SK-N-SH treated with all-trans-retinoic acid at 6 μM for 48 hours (cell line): ENCODE results near the gene TRIM50.

ENCODE experiments used
- ATAC-seq: fragments of 200-7000 bp; cut with Tn5 transposase; 3 replicates; pipeline ENCODE4 v1.9.1; 2020; ENCODE audit warnings: mild to moderate bottlenecking, moderate library complexity
- ARNTL ChIP-seq: fragments of 450-650 bp; formaldehyde crosslinking; IDR thresholded peaks from 2 replicates; pipeline ENCODE4 v1.5.0; 2020; ENCODE audit warnings: low read depth, mild to moderate bottlenecking, moderate library complexity, borderline replicate concordance
- BACH2 ChIP-seq: fragments of 250-450 bp; sonication (Bioruptor Pico); IDR thresholded peaks from 2 replicates; pipeline ENCODE4 v1.9.0; 2021; ENCODE audit warnings: mild to moderate bottlenecking, borderline replicate concordance
- CSDC2 ChIP-seq: fragments of 250-450 bp; sonication (Bioruptor Pico); IDR thresholded peaks from 2 replicates; pipeline ENCODE4 v1.5.0; 2020; ENCODE audit warnings: mild to moderate bottlenecking, moderate library complexity
- ESRRG ChIP-seq: fragments of 250-450 bp; sonication (Bioruptor Pico); IDR thresholded peaks from 2 replicates; pipeline ENCODE4 v1.6.1; 2021; ENCODE audit warnings: mild to moderate bottlenecking
- ISL1 ChIP-seq: fragments of 250-450 bp; sonication (Bioruptor Pico); IDR thresholded peaks from 2 replicates; pipeline ENCODE4 v2.1.2; 2022; ENCODE audit warnings: mild to moderate bottlenecking, moderate library complexity
- OSR1 ChIP-seq: fragments of 250-450 bp; sonication (Bioruptor Pico); IDR thresholded peaks from 2 replicates; pipeline ENCODE4 v1.8.0; 2022; ENCODE audit warnings: moderate library complexity, mild to moderate bottlenecking, inconsistent platforms
- PPARA ChIP-seq: fragments of 250-450 bp; sonication (Bioruptor Pico); IDR thresholded peaks from 2 replicates; pipeline ENCODE4 v1.5.0; 2020; ENCODE audit warnings: mild to moderate bottlenecking, borderline replicate concordance
- RARB ChIP-seq: fragments of 250-450 bp; sonication (Bioruptor Pico); IDR thresholded peaks from 2 replicates; pipeline ENCODE4 v1.8.0; 2021; ENCODE audit warnings: mild to moderate bottlenecking, moderate library complexity
- TOX ChIP-seq: fragments of 250-450 bp; sonication (Bioruptor Pico); IDR thresholded peaks from 2 replicates; pipeline ENCODE4 v1.8.0; 2021; ENCODE audit warnings: mild to moderate bottlenecking, moderate library complexity, borderline replicate concordance
- ZC3H10 ChIP-seq: fragments of 250-450 bp; sonication (Bioruptor Pico); IDR thresholded peaks from 2 replicates; pipeline ENCODE4 v1.5.1; 2021; ENCODE audit warnings: mild to moderate bottlenecking, moderate library complexity
- ZFP3 ChIP-seq: fragments of 250-450 bp; sonication (Bioruptor Pico); IDR thresholded peaks from 2 replicates; pipeline ENCODE4 v1.5.0; 2020; ENCODE audit warnings: mild to moderate bottlenecking, moderate library complexity
- ZFP30 ChIP-seq: fragments of 450-650 bp; formaldehyde crosslinking; IDR thresholded peaks from 2 replicates; pipeline ENCODE4 v1.5.0; 2022; ENCODE audit warnings: mild to moderate bottlenecking, moderate library complexity
- ZNF565 ChIP-seq: fragments of 450-650 bp; formaldehyde crosslinking; conservative IDR thresholded peaks from 2 replicates; pipeline ENCODE4 v1.5.0; 2020; ENCODE audit warnings: low read depth, mild to moderate bottlenecking, moderate library complexity
- ZNF70 ChIP-seq: fragments of 450-650 bp; formaldehyde crosslinking; IDR thresholded peaks from 2 replicates; pipeline ENCODE4 v1.5.0; 2020; ENCODE audit warnings: mild to moderate bottlenecking, moderate library complexity
- TF ChIP-seq, protein P1 (sequence below): fragments of 250-450 bp; sonication (Bioruptor Pico); IDR thresholded peaks from 2 replicates; pipeline ENCODE4 v1.5.0; 2020; ENCODE audit warnings: mild to moderate bottlenecking, moderate library complexity
- TF ChIP-seq, protein P2 (sequence below): fragments of 250-450 bp; sonication (Bioruptor Pico); IDR thresholded peaks from 2 replicates; pipeline ENCODE4 v1.8.0; 2021; ENCODE audit warnings: low read depth, mild to moderate bottlenecking, moderate library complexity, borderline replicate concordance
- TF ChIP-seq, protein P3 (sequence below): fragments of 250-450 bp; sonication (Bioruptor Pico); IDR thresholded peaks from 2 replicates; pipeline ENCODE4 v1.5.1; 2020; ENCODE audit warnings: low read depth, mild to moderate bottlenecking, moderate library complexity
- TF ChIP-seq, protein P4 (sequence below): fragments of 250-450 bp; sonication (Bioruptor Pico); IDR thresholded peaks from 2 replicates; pipeline ENCODE4 v1.5.1; 2021; ENCODE audit warnings: mild to moderate bottlenecking, moderate library complexity
- TF ChIP-seq, protein P5 (sequence below): fragments of 250-450 bp; sonication (Bioruptor Pico); IDR thresholded peaks from 2 replicates; pipeline ENCODE4 v1.8.0; 2020; ENCODE audit warnings: mild to moderate bottlenecking, moderate library complexity, borderline replicate concordance

TRIM50 gene

DNA sequence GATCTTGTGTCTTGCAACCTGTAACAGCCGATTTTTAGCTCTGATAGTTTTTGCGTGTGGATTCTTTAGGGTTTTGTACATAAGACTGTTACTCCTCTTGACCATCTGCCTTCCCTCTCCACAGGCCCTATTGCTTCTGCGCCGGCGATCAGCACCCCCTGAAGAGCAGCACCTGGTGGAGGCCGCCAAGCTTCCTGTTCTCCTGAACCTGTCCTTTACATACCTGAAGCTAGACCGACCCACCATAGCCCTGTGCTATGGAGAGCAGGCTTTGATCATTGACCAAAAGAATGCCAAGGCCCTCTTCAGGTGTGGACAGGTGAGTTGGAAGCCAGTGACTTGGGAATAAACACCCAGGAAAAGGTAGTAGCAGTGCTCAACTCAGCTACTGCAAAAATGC, 12.6 kb upstream of the TRIM50 start:
- TF ChIP-seq, protein P1, sequence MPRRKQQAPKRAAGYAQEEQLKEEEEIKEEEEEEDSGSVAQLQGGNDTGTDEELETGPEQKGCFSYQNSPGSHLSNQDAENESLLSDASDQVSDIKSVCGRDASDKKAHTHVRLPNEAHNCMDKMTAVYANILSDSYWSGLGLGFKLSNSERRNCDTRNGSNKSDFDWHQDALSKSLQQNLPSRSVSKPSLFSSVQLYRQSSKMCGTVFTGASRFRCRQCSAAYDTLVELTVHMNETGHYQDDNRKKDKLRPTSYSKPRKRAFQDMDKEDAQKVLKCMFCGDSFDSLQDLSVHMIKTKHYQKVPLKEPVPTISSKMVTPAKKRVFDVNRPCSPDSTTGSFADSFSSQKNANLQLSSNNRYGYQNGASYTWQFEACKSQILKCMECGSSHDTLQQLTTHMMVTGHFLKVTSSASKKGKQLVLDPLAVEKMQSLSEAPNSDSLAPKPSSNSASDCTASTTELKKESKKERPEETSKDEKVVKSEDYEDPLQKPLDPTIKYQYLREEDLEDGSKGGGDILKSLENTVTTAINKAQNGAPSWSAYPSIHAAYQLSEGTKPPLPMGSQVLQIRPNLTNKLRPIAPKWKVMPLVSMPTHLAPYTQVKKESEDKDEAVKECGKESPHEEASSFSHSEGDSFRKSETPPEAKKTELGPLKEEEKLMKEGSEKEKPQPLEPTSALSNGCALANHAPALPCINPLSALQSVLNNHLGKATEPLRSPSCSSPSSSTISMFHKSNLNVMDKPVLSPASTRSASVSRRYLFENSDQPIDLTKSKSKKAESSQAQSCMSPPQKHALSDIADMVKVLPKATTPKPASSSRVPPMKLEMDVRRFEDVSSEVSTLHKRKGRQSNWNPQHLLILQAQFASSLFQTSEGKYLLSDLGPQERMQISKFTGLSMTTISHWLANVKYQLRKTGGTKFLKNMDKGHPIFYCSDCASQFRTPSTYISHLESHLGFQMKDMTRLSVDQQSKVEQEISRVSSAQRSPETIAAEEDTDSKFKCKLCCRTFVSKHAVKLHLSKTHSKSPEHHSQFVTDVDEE = no peak
- TF ChIP-seq BACH2 (CRISPR knock-in tag) (no peak), ZNF565 (no peak), ARNTL (CRISPR knock-in tag) (no peak), OSR1 (no peak)
- TF ChIP-seq, protein P2, sequence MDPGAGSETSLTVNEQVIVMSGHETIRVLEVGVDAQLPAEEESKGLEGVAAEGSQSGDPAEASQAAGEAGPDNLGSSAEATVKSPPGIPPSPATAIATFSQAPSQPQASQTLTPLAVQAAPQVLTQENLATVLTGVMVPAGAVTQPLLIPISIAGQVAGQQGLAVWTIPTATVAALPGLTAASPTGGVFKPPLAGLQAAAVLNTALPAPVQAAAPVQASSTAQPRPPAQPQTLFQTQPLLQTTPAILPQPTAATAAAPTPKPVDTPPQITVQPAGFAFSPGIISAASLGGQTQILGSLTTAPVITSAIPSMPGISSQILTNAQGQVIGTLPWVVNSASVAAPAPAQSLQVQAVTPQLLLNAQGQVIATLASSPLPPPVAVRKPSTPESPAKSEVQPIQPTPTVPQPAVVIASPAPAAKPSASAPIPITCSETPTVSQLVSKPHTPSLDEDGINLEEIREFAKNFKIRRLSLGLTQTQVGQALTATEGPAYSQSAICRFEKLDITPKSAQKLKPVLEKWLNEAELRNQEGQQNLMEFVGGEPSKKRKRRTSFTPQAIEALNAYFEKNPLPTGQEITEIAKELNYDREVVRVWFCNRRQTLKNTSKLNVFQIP (CRISPR knock-in tag) = no peak
- TF ChIP-seq, protein P3, sequence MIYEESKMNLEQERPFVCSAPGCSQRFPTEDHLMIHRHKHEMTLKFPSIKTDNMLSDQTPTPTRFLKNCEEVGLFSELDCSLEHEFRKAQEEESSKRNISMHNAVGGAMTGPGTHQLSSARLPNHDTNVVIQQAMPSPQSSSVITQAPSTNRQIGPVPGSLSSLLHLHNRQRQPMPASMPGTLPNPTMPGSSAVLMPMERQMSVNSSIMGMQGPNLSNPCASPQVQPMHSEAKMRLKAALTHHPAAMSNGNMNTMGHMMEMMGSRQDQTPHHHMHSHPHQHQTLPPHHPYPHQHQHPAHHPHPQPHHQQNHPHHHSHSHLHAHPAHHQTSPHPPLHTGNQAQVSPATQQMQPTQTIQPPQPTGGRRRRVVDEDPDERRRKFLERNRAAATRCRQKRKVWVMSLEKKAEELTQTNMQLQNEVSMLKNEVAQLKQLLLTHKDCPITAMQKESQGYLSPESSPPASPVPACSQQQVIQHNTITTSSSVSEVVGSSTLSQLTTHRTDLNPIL (CRISPR knock-in tag) = no peak
- no peak for ATAC-seq

DNA sequence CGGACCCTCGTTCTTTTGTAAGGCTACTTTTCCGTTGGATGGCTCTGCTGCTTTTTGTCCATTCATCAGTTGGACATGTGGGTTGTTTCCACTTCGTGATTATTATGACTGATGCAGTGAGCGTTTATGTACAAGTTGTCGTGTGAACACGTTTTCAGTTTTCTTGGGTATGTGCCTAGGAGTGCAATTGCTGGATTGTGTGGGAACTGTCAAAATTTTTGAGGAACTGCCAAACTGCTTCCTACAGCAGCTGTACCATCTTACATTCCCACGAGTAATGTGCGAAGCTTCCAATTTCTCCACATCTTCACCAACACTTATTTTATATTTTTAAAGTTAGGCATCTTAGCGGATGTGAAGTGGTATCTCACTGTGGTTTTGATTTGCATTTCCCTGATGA, 10.4 kb upstream of the TRIM50 start:
- ATAC-seq = no peak
- TF ChIP-seq ZC3H10 (CRISPR knock-in tag) (no peak), ISL1 (CRISPR knock-in tag) (no peak), PPARA (CRISPR knock-in tag) (no peak), ZNF565 (no peak), TOX (CRISPR knock-in tag) (no peak), RARB (CRISPR knock-in tag) (no peak), CSDC2 (CRISPR knock-in tag) (no peak), ZNF70 (CRISPR knock-in tag) (no peak), ZFP3 (no peak), ZFP30 (CRISPR knock-in tag) (no peak), BACH2 (CRISPR knock-in tag) (no peak), ESRRG (CRISPR knock-in tag) (no peak)
- TF ChIP-seq, protein P4, sequence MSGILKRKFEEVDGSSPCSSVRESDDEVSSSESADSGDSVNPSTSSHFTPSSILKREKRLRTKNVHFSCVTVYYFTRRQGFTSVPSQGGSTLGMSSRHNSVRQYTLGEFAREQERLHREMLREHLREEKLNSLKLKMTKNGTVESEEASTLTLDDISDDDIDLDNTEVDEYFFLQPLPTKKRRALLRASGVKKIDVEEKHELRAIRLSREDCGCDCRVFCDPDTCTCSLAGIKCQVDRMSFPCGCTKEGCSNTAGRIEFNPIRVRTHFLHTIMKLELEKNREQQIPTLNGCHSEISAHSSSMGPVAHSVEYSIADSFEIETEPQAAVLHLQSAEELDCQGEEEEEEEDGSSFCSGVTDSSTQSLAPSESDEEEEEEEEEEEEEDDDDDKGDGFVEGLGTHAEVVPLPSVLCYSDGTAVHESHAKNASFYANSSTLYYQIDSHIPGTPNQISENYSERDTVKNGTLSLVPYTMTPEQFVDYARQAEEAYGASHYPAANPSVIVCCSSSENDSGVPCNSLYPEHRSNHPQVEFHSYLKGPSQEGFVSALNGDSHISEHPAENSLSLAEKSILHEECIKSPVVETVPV (CRISPR knock-in tag) = no peak
- TF ChIP-seq, protein P2 (CRISPR knock-in tag) = no peak
- TF ChIP-seq, protein P5, sequence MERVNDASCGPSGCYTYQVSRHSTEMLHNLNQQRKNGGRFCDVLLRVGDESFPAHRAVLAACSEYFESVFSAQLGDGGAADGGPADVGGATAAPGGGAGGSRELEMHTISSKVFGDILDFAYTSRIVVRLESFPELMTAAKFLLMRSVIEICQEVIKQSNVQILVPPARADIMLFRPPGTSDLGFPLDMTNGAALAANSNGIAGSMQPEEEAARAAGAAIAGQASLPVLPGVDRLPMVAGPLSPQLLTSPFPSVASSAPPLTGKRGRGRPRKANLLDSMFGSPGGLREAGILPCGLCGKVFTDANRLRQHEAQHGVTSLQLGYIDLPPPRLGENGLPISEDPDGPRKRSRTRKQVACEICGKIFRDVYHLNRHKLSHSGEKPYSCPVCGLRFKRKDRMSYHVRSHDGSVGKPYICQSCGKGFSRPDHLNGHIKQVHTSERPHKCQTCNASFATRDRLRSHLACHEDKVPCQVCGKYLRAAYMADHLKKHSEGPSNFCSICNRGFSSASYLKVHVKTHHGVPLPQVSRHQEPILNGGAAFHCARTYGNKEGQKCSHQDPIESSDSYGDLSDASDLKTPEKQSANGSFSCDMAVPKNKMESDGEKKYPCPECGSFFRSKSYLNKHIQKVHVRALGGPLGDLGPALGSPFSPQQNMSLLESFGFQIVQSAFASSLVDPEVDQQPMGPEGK (CRISPR knock-in tag) = no peak
- TF ChIP-seq, protein P1 = no peak
